OCI-LY7 (cell line): ENCODE results near the gene NDUFS3. TPM values are rescaled to one million over a fixed set of nuclear protein-coding genes. Genes with fewer than 3 reads are reported as not detected.

Source experiments
- BruUV-seq: library from RNA; stranded (reverse); fragments of 400-500 nt; replicated peaks from 2 replicates; lab custom pipeline; 2021; lab: Mats Ljungman, UMichigan
- CTCF ChIA-PET: fragments of 300-600 bp; sonication (Branson Sonifier 250); formaldehyde crosslinking; loops from one replicate; lab custom pipeline; 2022; ENCODE audit warnings: antibody characterized with exemption; ENCODE audit not compliant: unreplicated experiment; lab: Charles Lee
- POLR2A ChIA-PET: fragments of 300-600 bp; sonication (Branson Sonifier 250); formaldehyde crosslinking; loops from one replicate; lab custom pipeline; 2022; ENCODE audit warnings: antibody characterized with exemption; lab: Charles Lee
- DNase-seq: peaks from one replicate; pipeline ENCODE4 v3.0.0-alpha.2; 2015; ENCODE audit warnings: low spot score
- H2AFZ ChIP-seq: fragments of 200-600 bp; sonication (generic), shearing (Covaris generic); 2 replicates; pipeline ENCODE4 v1.6.1; 2014; ENCODE audit warnings: mild to moderate bottlenecking, antibody characterized with exemption, low read length, moderate library complexity
- H3K27ac ChIP-seq: fragments of 200-600 bp; sonication (generic); 2 replicates; pipeline ENCODE4 v1.5.1; 2014; ENCODE audit warnings: mixed run types, low read depth, mild to moderate bottlenecking, moderate library complexity, low read length, inconsistent platforms; ENCODE audit not compliant: poor library complexity, severe bottlenecking
- H3K36me3 ChIP-seq: fragments of 200-600 bp; sonication (generic); 2 replicates; pipeline ENCODE4 v1.6.1; 2014; ENCODE audit warnings: mild to moderate bottlenecking, antibody characterized with exemption, low read length, moderate library complexity, mixed read lengths; ENCODE audit not compliant: insufficient read depth
- H3K4me1 ChIP-seq: fragments of 200-600 bp; sonication (generic); 2 replicates; pipeline ENCODE4 v1.5.1; 2014; ENCODE audit warnings: mild to moderate bottlenecking, low read length; ENCODE audit not compliant: insufficient read depth, poor library complexity, severe bottlenecking
- H3K4me2 ChIP-seq: fragments of 200-600 bp; sonication (generic); 2 replicates; pipeline ENCODE4 v1.6.1; 2014; ENCODE audit warnings: mild to moderate bottlenecking, low read length
- H3K4me3 ChIP-seq: fragments of 200-600 bp; sonication (generic); 2 replicates; pipeline ENCODE4 v1.5.1; 2014; ENCODE audit warnings: mild to moderate bottlenecking, low read depth, low read length; ENCODE audit not compliant: poor library complexity, severe bottlenecking
- H3K79me2 ChIP-seq: fragments of 200-600 bp; sonication (generic); 2 replicates; pipeline ENCODE4 v1.6.1; 2016; ENCODE audit warnings: low read depth, mild to moderate bottlenecking, low read length, moderate library complexity, mixed read lengths; ENCODE audit not compliant: insufficient read depth
- H3K9me2 ChIP-seq: fragments of 200-600 bp; sonication (generic); 2 replicates; pipeline ENCODE4 v1.6.1; 2016; ENCODE audit warnings: mild to moderate bottlenecking, low read length, mixed read lengths; ENCODE audit not compliant: insufficient read depth
- H3K9me3 ChIP-seq: fragments of 200-600 bp; sonication (generic); 2 replicates; pipeline ENCODE4 v1.6.1; 2014; ENCODE audit warnings: mild to moderate bottlenecking, mixed run types, low read length, mixed read lengths
- H4K20me1 ChIP-seq: fragments of 200-600 bp; sonication (generic); 2 replicates; pipeline ENCODE4 v1.6.1; 2014; ENCODE audit warnings: mild to moderate bottlenecking, antibody characterized with exemption, low read length, moderate library complexity, mixed read lengths; ENCODE audit not compliant: insufficient read depth
- CTCF ChIP-seq: fragments of 200-600 bp; sonication (generic); conservative IDR thresholded peaks from 2 replicates; pipeline ENCODE4 v1.5.1; 2014; ENCODE audit warnings: mild to moderate bottlenecking, antibody characterized with exemption, low read length, moderate library complexity, mixed read lengths
- EZH2phosphoT487 ChIP-seq: fragments of 200-600 bp; sonication (generic); IDR thresholded peaks from 2 replicates; pipeline ENCODE4 v1.6.1; 2018; ENCODE audit warnings: low read depth, borderline replicate concordance, mild to moderate bottlenecking, mixed run types, antibody characterized with exemption, low read length, moderate library complexity, mixed read lengths
- intact Hi-C: fragments of 100-400 bp; cut with micrococcal nuclease; formaldehyde crosslinking; loops from one replicate; pipeline ENCODE4 v1.10.0; 2022; ENCODE audit not compliant: unreplicated experiment
- small RNA-seq: library from RNA; depleted of rRNA; stranded (forward); fragments of <200 nt; gene quantifications from one replicate; pipeline ENCODE3, GENCODE V24; 2014
- total RNA-seq, 2 experiments: library from RNA; depleted of rRNA in 1 of 2; stranded (reverse); fragments of >200 nt in 1 of 2; shearing (Covaris generic) in 1 of 2; gene quantifications; 2 replicates each; pipeline ENCODE4 v1.2.3, GENCODE V29; 2014 to 2022

NDUFS3 gene
- total RNA-seq, 2 experiments from 2014 or later = 73.9 to 135 TPM

GRCh38 chr11:47631473-47631872 is 52.6 kb downstream of the NDUFS3 start:
- no peak overlapping the region for H3K4me3 ChIP-seq
- no peak for DNase-seq
- ChIA-PET CTCF (no interaction called here), POLR2A (interaction anchor here (0.7 kb wide), 1 partner anchor 11 kb away, joined by 3 read pairs; no protein-coding TSS in a partner anchor)
- no peak overlapping the region for H3K27ac ChIP-seq
- intact Hi-C loops = no loop called here
- no peak overlapping the region for H2AFZ ChIP-seq
- no peaks in the 10 kb centered on the region for H3K4me1 ChIP-seq
- H3K4me2 ChIP-seq = no peak overlapping the region
- no peaks in the 10 kb centered on the region for H3K9me3 ChIP-seq
- no peaks in the 10 kb centered on the region for H3K9me2 ChIP-seq
- TF ChIP-seq EZH2phosphoT487 = no peak
- TF ChIP-seq CTCF = no peak
- H3K79me2 ChIP-seq = no peaks in the 10 kb centered on the region
- no peaks in the 10 kb centered on the region for H4K20me1 ChIP-seq
- H3K36me3 ChIP-seq = peaks cover 91% of the 10 kb centered on the region
- BruUV-seq = no TSS peak

Small RNAs within 50 kb of the gene (small RNA-seq; reads per million reads assigned to genes)
- gene RN7SL652P = not detected
- gene RNU5E-10P = 0.99 reads per million, percentile 48 among the genes with 10 or more reads in this experiment

Other genes starting within 250 kb of the NDUFS3 start
- gene MYBPC3, start 226.4 kb upstream of the NDUFS3 start, total RNA-seq (2014; rRNA removed; shearing (Covaris generic)) = 0.10 and 0.25 TPM in 2 replicates
- gene MYBPC3, start 226.4 kb upstream of the NDUFS3 start, total RNA-seq (2022) = 0.18 and 0.29 TPM in 2 replicates
- 48.9 and 79.6 TPM in 2 replicates for gene SPI1, start 200.5 kb upstream of the NDUFS3 start, total RNA-seq (2014; rRNA removed; shearing (Covaris generic))
- 71.2 and 73.3 TPM in 2 replicates for gene SPI1, start 200.5 kb upstream of the NDUFS3 start, total RNA-seq (2022)
- 31.6 and 31.8 TPM in 2 replicates for gene SLC39A13, start 170.5 kb upstream of the NDUFS3 start, total RNA-seq (2014; rRNA removed; shearing (Covaris generic))
- gene SLC39A13, start 170.5 kb upstream of the NDUFS3 start, total RNA-seq (2022) = 30.5 and 33.9 TPM in 2 replicates
- gene PSMC3, start 152.6 kb upstream of the NDUFS3 start, total RNA-seq (2014; rRNA removed; shearing (Covaris generic)) = 122 and 135 TPM in 2 replicates
- 127 and 144 TPM in 2 replicates for gene PSMC3, start 152.6 kb upstream of the NDUFS3 start, total RNA-seq (2022)
- gene RAPSN, start 129.9 kb upstream of the NDUFS3 start, total RNA-seq (2014; rRNA removed; shearing (Covaris generic)) = 0.26 TPM in 1 of 2 replicates, not detected in the other
- gene RAPSN, start 129.9 kb upstream of the NDUFS3 start, total RNA-seq (2022) = not detected in 2 replicates
- gene CELF1, start 25.9 kb upstream of the NDUFS3 start, total RNA-seq (2014; rRNA removed; shearing (Covaris generic)) = 82.1 and 87.4 TPM in 2 replicates
- 143 and 149 TPM in 2 replicates for gene CELF1, start 25.9 kb upstream of the NDUFS3 start, total RNA-seq (2022)
- gene PTPMT1, start 13.5 kb upstream of the NDUFS3 start, total RNA-seq (2014; rRNA removed; shearing (Covaris generic)) = 52.6 and 62.8 TPM in 2 replicates
- gene PTPMT1, start 13.5 kb upstream of the NDUFS3 start, total RNA-seq (2022) = 27.6 TPM in 2 replicates
- gene KBTBD4, start 104 bp upstream of the NDUFS3 start, total RNA-seq (2014; rRNA removed; shearing (Covaris generic)) = 25.2 and 25.8 TPM in 2 replicates
- gene KBTBD4, start 104 bp upstream of the NDUFS3 start, total RNA-seq (2022) = 18.4 and 18.6 TPM in 2 replicates
- gene FAM180B, start 7.6 kb downstream of the NDUFS3 start, total RNA-seq (2014; rRNA removed; shearing (Covaris generic)) = 0.22 and 0.85 TPM in 2 replicates
- gene FAM180B, start 7.6 kb downstream of the NDUFS3 start, total RNA-seq (2022) = 0.23 and 0.26 TPM in 2 replicates
- gene C1QTNF4, start 15.3 kb downstream of the NDUFS3 start, total RNA-seq (2014; rRNA removed; shearing (Covaris generic)) = 3.6 TPM in 1 of 2 replicates, not detected in the other
- 0.30 TPM in 1 of 2 replicates, not detected in the other for gene C1QTNF4, start 15.3 kb downstream of the NDUFS3 start, total RNA-seq (2022)
- gene MTCH2, start 63.5 kb downstream of the NDUFS3 start, total RNA-seq (2014; rRNA removed; shearing (Covaris generic)) = 43.6 and 64.8 TPM in 2 replicates
- gene MTCH2, start 63.5 kb downstream of the NDUFS3 start, total RNA-seq (2022) = 112 and 119 TPM in 2 replicates
- 2.0 and 5.9 TPM in 2 replicates for gene AGBL2, start 136.3 kb downstream of the NDUFS3 start, total RNA-seq (2014; rRNA removed; shearing (Covaris generic))
- gene AGBL2, start 136.3 kb downstream of the NDUFS3 start, total RNA-seq (2022) = 5.5 and 8.4 TPM in 2 replicates
- 103 and 123 TPM in 2 replicates for gene FNBP4, start 188.3 kb downstream of the NDUFS3 start, total RNA-seq (2014; rRNA removed; shearing (Covaris generic))
- 160 and 176 TPM in 2 replicates for gene FNBP4, start 188.3 kb downstream of the NDUFS3 start, total RNA-seq (2022)